ENCODE results near the gene PYGB. TPM values are rescaled to one million over a fixed set of nuclear protein-coding genes. Genes with fewer than 3 reads are reported as not detected.

The PYGB gene
- total and polyA plus RNA-seq, 2 donors (not counting 1 experiment from before 2014, with no cell fraction given) = 22.5 to 30.6 TPM

- H3K4me2 ChIP-seq (replicated peaks; ENCODE audit: low read depth, low read length, poor library complexity, severe bottlenecking) = no peak overlapping the region
- ChIA-PET POLR2A (no interaction called here), CTCF (no interaction called here)
Measured at GRCh38 chr20:25214426-25214790, 33.5 kb upstream of the PYGB start.

DNA sequence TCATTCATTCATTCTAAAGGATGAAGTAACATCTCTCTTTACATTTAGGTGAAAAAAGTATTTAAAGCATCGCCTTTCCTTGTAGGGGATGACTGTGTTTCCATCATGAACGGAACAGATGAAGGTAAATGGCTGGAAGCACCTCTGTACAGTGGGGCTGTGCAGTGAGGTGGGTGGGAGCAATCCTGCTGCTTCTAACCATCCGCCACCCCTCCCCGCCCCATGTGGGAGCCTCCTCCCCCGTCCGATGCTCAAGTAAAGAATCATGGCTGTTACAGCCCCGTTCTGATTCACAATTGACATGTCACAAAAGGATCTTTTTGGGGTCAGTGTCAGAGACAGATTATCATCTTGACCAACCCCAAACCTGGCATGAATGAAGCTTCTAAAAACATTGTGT is 33.1 kb upstream of the PYGB start:
- Mint-ChIP-seq H3K4me3 (no peak overlapping the region), H3K27ac (no peak overlapping the region), H3K9me3 (ENCODE audit: insufficient read depth) (no peaks in the 10 kb centered on the region), H3K4me1 (no peaks in the 10 kb centered on the region), H3K27me3 (no peaks in the 10 kb centered on the region)
- H3K36me3 ChIP-seq (replicated peaks in 1 of 2; ENCODE audit: control extremely low read depth in 1 of 2, control insufficient read depth in 1 of 2, extremely low read depth in 1 of 2, insufficient read depth in 2 of 2, low read length in 1 of 2) = peaks cover 4 to 34% of the 10 kb centered on the region in 2 experiments
- H3K9me3 ChIP-seq (ENCODE audit: control extremely low read depth in 1 of 3, control insufficient read depth in 2 of 3, insufficient read depth in 1 of 3, low read length in 2 of 3) = no peaks in the 10 kb centered on the region
- H3K27me3 ChIP-seq (replicated peaks in 1 of 4; ENCODE audit: control extremely low read depth in 1 of 4, control insufficient read depth in 3 of 4, insufficient read depth in 4 of 4, low read length in 3 of 4) = no peaks in the 10 kb centered on the region
- H3K9ac ChIP-seq (ENCODE audit: low read length) = no peak overlapping the region
- POLR2A ChIA-PET = no interaction called here
- TF ChIP-seq, protein P1, sequence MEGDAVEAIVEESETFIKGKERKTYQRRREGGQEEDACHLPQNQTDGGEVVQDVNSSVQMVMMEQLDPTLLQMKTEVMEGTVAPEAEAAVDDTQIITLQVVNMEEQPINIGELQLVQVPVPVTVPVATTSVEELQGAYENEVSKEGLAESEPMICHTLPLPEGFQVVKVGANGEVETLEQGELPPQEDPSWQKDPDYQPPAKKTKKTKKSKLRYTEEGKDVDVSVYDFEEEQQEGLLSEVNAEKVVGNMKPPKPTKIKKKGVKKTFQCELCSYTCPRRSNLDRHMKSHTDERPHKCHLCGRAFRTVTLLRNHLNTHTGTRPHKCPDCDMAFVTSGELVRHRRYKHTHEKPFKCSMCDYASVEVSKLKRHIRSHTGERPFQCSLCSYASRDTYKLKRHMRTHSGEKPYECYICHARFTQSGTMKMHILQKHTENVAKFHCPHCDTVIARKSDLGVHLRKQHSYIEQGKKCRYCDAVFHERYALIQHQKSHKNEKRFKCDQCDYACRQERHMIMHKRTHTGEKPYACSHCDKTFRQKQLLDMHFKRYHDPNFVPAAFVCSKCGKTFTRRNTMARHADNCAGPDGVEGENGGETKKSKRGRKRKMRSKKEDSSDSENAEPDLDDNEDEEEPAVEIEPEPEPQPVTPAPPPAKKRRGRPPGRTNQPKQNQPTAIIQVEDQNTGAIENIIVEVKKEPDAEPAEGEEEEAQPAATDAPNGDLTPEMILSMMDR (IDR thresholded peaks at IDR 0.05) = no peak
- TF ChIP-seq EZH2 (IDR thresholded peaks at IDR 0.05; ENCODE audit: borderline replicate concordance, insufficient read depth, low read depth, low read length, poor library complexity, severe bottlenecking) = no peak
- H3K4me3 ChIP-seq (ENCODE audit: control extremely low read depth in 1 of 5, extremely low read depth in 1 of 5, insufficient read depth in 1 of 5, low read depth in 2 of 5, low read length in 4 of 5) = no peak overlapping the region
- CTCF ChIA-PET = no interaction called here
- no peaks in the 10 kb centered on the region for H4K20me1 ChIP-seq (ENCODE audit: control insufficient read depth, insufficient read depth, low read length, poor library complexity, severe bottlenecking)
- no peak overlapping the region for H2AFZ ChIP-seq (ENCODE audit: insufficient read depth, low read depth, low read length, poor library complexity, severe bottlenecking)
- ATAC-seq (ENCODE audit: low read depth) (no peak), DNase-seq (no peak)
- no peak overlapping the region for H3K27ac ChIP-seq (ENCODE audit: low read length in 2 of 2)
- WGBS (ENCODE audit: insufficient coverage) = 100% methylated on average over 7 of the region's 7 CpGs
- no peaks in the 10 kb centered on the region for H3K79me2 ChIP-seq (ENCODE audit: control insufficient read depth, insufficient read depth, low read length)
- no peaks in the 10 kb centered on the region for H3K4me1 ChIP-seq (ENCODE audit: control insufficient read depth in 2 of 2, insufficient read depth in 2 of 2, low read length in 2 of 2)
- H3K4me2 ChIP-seq (replicated peaks; ENCODE audit: low read depth, low read length, poor library complexity, severe bottlenecking) = no peak overlapping the region
- intact Hi-C loops (cut with micrococcal nuclease) = no loop called here

More at GRCh38 chr20:25214426-25214790, 33.5 kb upstream of the PYGB start:
- H3K9ac ChIP-seq (ENCODE audit: low read length) = no peak overlapping the region
- H3K4me3 ChIP-seq (ENCODE audit: control extremely low read depth in 1 of 5, extremely low read depth in 1 of 5, insufficient read depth in 1 of 5, low read depth in 2 of 5, low read length in 4 of 5) = no peak overlapping the region
- no peak overlapping the region for H3K27ac Mint-ChIP-seq
- H3K79me2 ChIP-seq (ENCODE audit: control insufficient read depth, insufficient read depth, low read length) = no peaks in the 10 kb centered on the region
- ATAC-seq (ENCODE audit: low read depth) = no peak
- H3K4me1 ChIP-seq (ENCODE audit: control insufficient read depth in 2 of 2, insufficient read depth in 2 of 2, low read length in 2 of 2) = no peaks in the 10 kb centered on the region
- H2AFZ ChIP-seq (ENCODE audit: insufficient read depth, low read depth, low read length, poor library complexity, severe bottlenecking) = no peak overlapping the region
- no peaks in the 10 kb centered on the region for H3K9me3 Mint-ChIP-seq (ENCODE audit: insufficient read depth)
- TF ChIP-seq, protein P1 (IDR thresholded peaks at IDR 0.05) = no peak
- no peak for TF ChIP-seq EZH2 (IDR thresholded peaks at IDR 0.05; ENCODE audit: borderline replicate concordance, insufficient read depth, low read depth, low read length, poor library complexity, severe bottlenecking)
- no peak overlapping the region for H3K27ac ChIP-seq (ENCODE audit: low read length in 2 of 2)
- peaks cover 4 to 34% of the 10 kb centered on the region in 2 experiments for H3K36me3 ChIP-seq (replicated peaks in 1 of 2; ENCODE audit: control extremely low read depth in 1 of 2, control insufficient read depth in 1 of 2, extremely low read depth in 1 of 2, insufficient read depth in 2 of 2, low read length in 1 of 2)
- WGBS (ENCODE audit: insufficient coverage) = 98% methylated on average over 5 of the region's 7 CpGs
- no peaks in the 10 kb centered on the region for H3K4me1 Mint-ChIP-seq
- no peaks in the 10 kb centered on the region for H3K9me3 ChIP-seq (ENCODE audit: control extremely low read depth in 1 of 3, control insufficient read depth in 2 of 3, insufficient read depth in 1 of 3, low read length in 2 of 3)
- no peaks in the 10 kb centered on the region for H3K27me3 Mint-ChIP-seq
- H4K20me1 ChIP-seq (ENCODE audit: control insufficient read depth, insufficient read depth, low read length, poor library complexity, severe bottlenecking) = no peaks in the 10 kb centered on the region
- no peaks in the 10 kb centered on the region for H3K27me3 ChIP-seq (replicated peaks in 1 of 4; ENCODE audit: control extremely low read depth in 1 of 4, control insufficient read depth in 3 of 4, insufficient read depth in 4 of 4, low read length in 3 of 4)
- no peak for DNase-seq
- H3K4me3 Mint-ChIP-seq = no peak overlapping the region
- intact Hi-C loops (cut with micrococcal nuclease) = no loop called here

Measured in B cell (primary cell).